GM18526 (cell line): ENCODE data around the gene ZDHHC18.

Experiments
- POLR2A ChIP-seq: IDR thresholded peaks from 3 replicates; pipeline ENCODE4 v1.6.1; 2011; ENCODE audit not compliant: insufficient read length; ENCODE audit errors: extremely low read depth

The ZDHHC18 gene

DNA sequence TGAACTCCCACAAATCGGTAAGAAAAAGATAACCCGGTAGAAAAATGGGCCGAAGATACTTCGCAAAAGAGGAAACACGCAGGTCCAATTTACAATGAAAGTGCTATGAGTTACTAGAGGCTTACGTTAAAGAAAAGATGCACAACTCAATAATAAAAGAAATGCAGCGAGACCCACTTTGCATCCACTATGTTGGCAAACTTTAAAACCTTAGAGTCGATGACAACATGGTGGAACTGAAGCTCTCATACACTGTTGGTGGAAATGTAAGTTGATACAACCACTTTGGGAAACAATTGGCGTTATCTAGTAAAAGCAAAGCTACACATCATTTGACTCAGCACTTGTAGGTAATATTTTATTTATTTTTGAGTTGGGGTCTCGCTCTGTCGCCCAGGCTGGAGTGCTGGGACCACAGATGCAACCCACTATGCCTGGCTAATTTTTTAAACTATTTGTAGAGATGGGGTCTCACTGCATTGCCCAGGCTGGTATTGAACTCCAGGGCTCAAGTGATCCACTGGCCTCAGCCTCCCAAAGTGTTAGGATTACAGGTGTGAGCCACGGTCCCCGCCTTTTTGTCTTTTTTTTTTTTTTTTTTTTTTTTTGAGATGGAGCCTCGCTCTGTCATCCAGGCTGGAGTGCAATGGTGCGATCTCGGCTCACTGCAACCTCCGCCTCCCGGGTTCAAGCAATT lies 74.5 kb downstream of the ZDHHC18 start:
- no peak for TF ChIP-seq POLR2A
